NCI-H82 treated with DMSO at 0.1 percent for 48 hours (cell line): Measurements from ENCODE around the gene HAUS7.

ENCODE experiments used
- DNase-seq: peaks from one replicate; lab custom pipeline; 2025; ENCODE audit not compliant: unreplicated experiment; lab: John Stamatoyannopoulos, UW

Gene HAUS7

DNA sequence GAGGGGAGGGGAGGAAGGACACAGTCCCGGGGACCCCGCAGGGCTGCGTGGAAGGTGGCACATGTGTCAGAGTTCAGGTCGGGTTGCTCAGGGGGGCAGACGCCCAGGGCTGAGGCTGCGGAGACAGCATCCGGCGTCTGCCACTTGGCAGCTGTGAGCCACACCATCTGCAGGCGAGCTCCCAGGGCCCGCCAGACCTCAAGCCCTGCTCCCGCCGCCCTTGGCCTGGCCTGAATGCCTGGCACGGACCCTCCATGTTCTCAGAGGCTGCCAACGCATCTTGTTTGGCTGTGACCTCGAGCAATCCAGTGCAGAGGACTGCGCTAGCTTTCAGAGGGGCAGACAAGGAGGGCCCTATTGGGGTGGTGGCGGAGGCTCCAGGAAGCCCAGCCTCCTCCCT is 29.5 kb upstream of the HAUS7 start:
- no peak for DNase-seq

DNA sequence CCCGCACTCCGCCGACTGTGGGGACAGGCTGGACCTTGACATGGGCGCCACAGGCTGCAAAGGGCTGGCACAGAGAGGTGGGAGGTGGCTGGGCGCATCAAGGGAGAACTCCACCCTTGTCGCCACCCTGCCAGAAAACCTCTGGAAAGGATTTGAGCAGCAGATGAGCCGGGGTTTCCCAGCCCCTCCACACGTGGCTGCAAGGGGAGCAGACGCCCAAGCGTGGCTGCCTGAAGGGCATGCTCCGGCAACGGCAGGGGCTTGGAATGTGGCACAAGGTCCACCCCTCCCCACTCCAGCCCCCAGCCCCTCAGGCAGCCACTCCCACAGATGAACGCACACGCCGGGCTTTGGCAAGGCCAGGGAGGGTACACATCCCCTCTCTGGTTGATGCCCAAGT is 29.0 kb upstream of the HAUS7 start:
- no peak for DNase-seq

DNA sequence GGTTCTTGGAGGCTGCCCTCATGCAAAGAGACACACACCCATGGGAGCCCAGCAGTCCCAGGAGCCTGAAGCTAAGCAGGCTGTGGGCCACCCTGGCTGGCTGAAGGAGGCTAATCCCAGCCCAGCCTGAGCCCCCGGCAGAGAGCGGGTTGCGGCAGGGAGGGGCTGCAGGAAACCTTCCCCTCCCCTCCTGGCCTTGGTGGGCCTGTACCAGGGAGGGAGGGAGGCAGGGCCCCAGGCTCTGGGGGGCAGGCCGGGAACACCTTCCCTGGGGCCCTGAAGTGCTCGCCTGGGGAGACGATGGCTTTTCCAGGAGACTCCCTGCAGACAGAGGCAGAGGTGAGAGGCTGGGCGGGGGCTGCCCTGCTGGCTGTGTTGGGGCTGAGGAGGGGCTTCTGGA is 28.1 kb upstream of the HAUS7 start:
- no peak for DNase-seq

DNA sequence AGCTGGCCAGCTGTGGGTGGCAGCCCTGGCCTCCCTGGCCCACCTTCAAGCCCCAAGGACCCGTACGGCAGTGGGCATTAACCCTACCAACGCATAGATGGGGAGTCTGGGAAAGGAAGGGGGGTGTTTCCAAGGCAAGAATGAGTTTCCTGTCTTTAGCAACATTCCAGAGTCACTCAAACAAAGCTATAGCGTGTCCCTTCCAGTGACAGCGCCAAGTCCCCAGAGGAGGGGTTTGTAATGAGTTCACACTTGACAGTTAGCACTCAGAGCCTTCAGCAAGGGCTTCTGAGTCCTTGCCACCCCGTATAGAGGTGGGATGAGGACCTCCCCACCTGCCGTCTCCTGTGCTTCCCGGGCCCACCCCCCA is 26.2 kb upstream of the HAUS7 start:
- DNase-seq: no peak

DNA sequence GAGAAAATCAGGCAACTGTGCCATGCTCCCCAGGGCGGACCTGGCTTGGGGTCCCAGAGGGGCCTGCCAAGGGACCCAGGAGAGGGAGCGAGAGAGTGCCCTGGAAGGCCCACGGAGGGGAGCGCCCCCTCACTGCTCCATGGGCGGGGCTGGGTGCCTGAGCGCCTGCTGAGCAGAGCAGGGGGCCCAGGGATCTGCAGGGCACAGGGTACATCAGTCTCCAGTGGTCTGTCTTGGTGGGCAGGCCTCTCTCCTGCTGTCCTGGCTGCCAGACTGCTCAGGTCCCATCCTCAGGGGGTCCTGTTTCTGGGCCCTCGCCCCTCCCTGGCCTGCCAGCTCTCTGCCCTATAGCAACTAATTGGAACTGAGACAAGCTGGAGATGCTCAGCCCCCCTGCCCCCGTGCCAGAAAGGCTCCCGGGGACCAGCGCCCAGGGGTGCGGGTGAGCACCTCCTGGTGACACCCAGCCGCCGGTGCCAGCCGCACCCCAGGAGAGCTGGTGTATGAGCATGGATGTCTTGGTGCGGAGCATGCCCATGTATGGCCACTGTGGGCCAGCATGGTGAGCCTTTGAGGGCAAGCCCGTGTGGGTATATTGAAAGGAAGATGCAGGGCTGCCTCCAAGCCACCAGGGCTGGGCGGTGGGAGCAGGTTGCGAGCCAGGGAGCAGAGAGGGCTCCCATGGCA is 25.7 kb upstream of the HAUS7 start:
- no peak for DNase-seq

DNA sequence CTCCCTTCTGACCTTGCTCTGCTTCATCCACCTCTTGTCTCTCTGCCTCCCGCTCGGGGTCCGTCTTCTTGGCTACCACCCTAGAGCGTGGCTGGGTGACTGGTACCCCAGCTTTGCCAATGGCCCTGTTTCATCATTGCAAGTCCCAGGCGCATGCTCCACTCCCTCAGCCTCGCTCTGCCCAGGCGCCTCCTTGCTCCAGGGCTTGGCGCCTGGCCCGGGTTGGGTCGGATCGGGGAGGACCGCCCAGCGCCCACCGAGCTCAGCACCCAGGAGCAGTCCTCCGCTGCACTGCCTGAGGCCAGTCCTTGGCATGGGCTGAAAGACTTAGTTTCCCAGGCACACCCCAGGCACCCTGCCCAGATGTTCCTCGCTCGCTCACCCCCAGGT is 25.0 kb upstream of the HAUS7 start:
- DNase-seq: no peak

DNA sequence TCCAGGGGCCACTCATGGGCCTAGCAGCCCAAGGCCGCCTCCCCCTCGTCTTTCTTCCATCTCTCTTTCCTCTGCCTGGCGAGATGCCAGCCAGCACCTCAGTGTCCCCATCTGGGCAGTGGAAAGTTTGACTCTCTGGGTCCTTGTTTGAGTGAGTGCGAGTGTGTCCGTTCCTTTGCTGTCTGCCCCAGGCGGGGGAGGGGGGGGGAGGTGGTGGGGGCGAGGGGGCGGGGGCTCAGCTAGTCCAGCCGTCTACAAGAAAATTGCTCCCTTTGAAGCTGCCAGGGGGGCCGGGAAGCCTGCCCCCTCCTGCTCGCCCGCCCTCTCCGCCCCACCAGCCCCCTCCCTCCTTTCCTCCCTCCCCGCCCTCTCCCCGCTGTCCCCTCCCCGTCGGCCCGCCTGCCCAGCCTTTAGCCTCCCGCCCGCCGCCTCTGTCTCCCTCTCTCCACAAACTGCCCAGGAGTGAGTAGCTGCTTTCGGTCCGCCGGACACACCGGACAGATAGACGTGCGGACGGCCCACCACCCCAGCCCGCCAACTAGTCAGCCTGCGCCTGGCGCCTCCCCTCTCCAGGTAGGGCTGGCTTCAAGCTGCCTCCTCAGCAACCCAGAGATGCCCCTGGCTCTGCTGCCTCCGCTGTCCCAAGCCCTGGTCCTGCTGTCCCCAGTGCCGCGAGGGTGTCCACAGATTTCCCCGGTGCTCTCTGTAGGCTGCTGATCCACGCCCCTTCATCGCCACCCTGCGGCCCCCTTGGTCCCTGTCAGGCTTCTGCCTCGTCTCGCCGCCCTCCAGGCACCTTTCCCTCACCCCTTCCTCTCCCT is 24.4 kb upstream of the HAUS7 start, which contains the start of gene BGN:
TSS of gene BGN (plus strand) at position 440 of the 821 bp plus-strand sequence. CDS start 9,652 bp downstream, outside the sequence.
- no peak for DNase-seq

DNA sequence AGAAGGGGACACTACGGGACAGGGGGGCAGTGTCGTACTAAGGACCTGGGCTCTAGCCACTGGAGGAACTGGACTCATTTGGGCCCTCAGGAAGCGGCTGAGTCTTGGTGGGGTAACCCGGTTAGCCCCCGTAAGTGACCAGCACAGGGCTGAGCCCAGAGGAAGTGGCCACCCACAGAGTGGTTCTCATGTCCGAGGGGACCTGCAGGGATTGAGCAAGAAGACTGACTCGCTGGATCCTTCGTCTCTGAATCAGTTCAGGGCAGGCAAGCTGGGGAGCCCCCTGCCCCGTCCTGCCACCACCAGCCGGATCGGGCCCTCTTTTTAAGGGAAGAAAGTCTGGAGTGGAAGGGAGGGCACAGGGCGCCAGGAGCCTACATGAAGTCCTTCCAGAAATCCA is 23.7 kb upstream of the HAUS7 start:
- no peak for DNase-seq

DNA sequence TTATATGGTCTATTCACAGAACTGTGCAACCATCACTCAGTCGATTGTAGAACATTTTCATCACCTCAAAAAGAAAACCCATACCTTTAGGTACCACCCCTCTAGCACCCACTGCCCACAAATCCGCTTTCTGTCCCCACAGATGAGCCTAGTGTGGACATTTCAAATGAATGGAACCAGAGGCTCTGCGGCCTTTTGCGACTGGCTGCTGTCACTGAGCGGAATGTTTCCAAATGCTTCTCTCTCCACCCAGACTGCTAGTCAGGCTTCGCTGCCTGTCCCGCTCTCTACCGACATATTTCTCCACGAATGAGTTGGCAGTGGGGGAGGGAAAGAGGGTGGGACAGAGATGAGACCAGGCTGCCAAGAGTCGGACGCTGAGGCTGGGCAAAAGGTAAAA is 22.7 kb upstream of the HAUS7 start:
- DNase-seq: no peak

DNA sequence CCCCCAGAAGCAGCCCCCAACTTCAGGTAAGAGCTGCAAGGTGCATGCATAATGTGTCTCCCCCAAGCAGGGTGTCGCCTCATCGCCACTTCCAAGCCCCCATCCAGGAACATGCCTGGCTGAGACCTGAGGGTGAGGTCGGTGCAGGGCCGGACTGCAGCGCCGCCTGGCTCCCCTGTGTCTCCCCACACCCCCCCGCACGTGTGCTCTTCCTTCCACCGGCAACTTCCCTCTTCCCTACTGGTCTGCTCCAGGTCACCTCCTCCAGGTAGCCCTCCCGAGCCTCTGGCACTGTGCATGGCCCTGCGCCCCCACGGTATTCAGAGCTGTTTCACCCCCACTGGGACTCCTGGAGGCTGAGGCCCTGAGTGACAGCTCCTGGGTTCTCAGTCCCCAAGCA is 22.2 kb upstream of the HAUS7 start:
- DNase-seq: no peak

DNA sequence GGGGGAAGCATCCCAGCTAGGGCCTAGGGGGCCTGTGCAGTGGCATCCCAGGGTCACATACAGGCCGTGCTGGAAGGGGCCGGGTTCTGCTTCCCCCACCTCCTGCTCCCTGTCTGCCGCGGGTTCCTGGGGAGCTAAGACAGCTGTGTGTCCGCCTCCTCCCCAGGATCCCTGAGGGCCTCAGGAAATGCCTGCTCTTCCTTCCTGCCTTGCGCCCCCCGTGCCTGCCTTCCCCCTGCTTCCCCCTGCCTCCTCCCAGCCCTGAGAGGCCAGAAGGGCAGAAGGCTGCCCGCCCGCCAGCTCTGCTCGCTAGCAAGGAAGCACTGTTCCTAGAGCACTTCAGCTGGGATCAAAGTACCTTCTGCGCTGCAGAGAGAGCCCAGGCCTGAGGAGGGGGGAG is 21.5 kb upstream of the HAUS7 start:
- DNase-seq: no peak

DNA sequence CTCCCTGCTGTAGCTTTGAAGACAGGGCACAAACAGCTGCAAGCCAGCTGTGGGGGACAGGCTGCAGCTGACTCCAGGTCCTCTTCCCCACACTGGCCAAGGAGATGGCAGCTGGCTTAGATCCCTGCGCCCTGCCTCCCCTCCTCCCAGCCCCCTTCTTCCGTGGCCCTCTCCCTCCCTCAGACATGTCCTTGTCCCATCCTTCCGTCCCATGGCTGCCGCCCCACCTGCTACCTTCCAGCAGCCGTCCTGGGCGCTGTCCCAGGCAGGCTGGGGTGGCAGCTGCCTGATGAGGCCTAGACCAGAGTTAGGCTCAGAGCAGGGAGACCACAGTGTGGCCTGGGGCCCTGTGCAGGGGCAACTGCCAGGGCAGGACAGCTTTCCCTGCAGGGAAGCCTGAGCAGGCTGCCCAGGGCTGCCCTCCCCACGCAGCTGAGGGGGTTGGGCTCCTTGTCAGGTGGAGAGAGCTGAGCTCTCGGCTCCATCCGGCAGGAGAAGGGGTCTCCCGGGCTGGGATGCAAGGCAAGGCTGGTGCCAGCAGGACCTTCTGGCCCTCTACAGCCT is 21.1 kb upstream of the HAUS7 start:
- DNase-seq: no peak

DNA sequence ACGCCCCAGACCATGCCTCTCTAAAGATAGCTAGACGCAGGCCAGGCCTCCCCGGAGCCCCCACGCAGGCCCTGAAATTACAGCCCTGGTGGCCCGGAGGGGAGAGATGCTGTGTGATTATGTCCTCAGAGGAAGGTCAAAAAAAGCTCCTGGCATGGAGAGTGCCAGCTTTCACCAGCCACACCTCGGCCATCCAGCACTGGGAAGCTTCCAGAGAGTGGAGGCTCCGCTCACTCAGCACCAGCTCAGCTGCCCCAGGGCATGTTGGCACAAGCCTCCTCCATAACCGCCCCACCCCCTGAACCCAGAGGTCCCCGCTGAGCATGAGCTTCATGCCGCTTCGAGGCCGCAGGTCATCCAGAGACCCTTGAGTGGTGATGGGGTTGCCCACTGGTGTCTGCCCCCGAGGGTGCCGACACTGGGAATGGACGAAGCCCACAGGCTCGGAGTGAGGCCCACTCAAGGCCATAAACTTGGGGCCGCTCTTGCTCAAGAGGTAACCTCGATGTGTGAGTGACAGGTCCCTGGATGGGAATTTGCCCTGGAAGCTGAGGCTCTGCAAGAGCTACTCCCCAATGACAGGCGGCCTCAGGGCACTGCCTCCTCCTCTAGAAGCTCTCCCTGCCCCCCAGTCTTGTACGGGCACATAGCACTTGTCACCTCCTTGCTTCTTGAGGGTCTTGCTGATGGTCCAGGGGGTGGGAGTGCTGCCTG is 20.0 kb upstream of the HAUS7 start:
- no peak for DNase-seq

DNA sequence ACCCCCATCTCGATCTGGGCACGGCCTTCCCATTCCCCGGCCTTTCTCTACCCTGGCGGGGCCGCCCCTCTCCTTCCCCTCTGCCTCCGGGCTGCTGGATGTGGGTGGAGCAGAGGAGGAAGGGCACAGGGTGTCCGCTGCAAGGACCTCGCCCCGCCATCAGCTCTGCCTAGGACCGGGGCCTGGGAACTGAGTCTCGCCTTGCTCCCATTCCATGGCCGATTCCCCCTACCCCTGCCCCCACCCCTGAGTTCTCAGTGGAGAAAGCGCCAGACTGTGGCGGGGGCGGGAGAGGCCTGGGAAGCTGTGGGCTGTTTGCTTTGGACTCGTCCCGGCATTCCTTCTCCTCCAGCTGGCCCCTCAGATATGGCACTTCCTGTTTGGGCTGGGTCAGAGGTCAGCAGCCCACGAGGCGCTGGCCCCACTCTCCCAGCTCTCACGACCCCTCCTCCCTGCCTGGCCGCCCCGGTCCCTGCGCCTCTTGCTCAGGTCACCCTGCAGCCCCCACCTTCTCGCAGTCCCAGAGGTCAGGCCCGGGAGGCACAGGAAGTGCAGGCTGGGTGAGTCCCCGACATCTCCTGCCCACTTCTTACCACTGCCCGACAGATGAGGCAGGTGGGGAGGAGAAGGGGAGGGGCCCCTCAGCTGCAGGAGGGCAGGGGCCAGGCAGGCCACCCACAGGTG is 18.0 kb upstream of the HAUS7 start:
- DNase-seq: no peak

DNA sequence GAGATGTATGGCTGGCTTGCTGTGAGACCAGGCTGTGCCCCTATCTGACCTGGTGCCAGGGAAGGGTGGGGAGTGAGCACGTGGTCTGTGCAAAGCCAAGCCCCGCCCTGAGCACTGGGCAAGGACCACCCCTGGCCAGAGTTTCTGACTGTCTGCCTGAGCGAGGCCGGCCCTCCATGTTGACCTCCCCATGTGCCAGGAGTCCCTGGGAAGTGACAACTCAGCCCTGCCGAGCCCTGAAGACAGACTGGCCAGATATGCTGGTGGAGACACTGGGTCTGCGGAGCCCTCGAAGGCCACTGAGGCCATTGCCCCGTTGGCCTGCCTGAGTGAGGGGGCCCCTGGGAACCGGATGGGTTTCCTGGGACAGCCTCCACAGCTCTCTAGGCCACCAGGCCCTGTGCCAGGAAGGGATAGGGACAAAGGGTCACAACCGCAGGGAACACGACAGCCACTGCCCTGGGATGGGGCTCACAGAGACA is 17.3 kb upstream of the HAUS7 start:
- DNase-seq: no peak

DNA sequence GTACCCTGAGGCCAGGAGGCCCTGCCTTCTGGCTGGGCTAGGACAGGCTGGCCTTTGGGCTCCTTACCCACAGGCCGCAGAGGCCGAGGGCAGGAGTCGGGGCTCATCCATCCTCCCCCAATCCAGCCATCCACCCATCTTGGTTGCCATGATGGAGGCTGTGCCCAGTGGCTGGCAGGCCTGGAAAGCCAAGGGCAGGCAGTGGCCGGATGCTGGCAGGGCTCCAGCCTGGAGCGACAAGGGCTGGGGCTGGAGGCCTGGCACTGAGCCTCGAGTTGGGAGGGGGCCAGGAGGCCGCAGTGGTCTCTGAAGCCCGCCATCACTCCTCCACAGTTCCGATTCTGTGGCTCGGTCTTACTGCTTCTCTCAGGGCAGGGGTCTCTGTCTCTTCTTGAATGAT is 15.8 kb upstream of the HAUS7 start:
- DNase-seq: no peak

DNA sequence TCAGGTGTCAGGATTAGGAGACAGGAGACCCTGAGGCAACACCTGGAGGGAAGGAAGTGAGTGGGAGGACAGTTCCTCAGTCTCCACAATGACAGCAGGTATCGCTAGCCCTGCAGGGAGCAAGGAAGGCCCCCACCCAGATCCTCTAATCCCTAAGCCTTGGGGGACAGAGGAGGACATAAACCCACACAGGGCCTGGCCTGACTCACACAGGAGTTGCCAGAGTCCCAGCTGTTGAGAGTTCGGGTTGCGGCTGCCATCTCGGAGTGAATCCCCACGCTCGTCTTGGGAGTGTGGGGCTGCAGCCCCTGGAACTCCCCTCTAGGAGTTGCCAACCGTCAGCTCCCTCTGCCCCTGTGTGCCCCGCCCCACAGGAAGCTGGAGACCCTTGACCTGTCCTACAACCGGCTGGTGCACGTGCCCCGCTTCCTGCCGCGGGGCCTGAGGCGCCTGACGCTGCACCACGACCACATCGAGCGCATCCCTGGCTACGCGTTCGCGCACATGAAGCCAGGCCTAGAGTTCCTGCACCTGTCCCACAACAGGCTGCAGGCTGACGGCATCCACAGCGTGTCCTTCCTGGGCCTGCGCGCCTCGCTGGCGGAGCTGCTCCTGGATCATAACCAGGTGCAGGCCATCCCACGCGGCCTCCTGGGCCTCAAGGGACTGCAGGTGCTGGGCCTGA is 15.2 kb upstream of the HAUS7 start:
- DNase-seq: no peak

DNA sequence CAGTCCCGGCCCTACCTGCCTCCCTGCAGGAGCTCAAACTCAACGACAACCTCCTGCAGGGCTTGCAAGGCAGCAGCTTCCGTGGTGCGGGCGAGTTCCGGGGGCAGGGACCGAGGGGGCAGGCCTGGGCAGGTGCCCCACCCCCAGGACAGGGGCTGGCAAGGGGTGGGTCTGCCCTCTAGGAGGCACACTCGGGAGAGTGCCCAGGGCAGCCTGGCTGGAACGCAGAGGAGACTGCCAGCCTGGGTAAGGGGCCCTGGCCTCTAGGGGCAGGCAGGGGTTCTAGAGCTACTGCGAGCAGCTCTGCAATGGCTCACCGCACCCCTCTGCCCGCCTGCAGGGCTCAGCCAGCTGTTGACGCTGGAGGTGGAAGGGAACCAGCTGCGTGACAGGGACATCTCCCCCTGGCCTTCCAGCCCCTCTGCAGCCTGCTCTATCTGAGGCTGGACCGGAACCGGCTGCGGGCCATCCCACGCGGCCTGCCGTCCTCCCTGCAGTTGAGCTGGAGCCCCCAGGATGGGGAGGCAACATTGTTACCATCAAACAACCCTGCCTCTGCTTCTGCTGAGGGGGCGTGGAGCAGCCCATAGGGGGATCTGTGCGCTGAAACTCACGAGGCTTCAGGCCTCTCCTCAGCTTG is 12.1 kb upstream of the HAUS7 start:
- DNase-seq: no peak

DNA sequence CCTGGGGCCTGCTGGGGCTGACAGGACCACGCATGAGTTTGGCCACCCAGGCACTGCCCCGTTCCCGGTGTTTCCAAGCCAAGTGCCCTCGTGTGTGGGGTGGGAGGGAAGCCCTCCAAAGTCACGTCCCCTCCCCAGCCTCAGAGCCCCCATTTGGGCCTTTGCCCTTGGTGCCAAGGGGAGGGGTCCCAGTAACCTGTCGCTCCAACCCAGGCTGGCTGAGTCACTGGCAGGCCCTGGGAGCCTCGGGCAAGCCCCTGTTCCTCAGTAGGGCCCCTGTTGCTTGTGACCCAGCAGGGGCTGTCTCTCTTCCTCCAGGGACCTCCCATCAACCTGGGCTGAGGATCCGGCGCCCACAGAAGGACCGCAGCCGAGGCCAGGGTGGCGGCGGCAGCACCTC is 10.7 kb upstream of the HAUS7 start:
- DNase-seq: no peak

DNA sequence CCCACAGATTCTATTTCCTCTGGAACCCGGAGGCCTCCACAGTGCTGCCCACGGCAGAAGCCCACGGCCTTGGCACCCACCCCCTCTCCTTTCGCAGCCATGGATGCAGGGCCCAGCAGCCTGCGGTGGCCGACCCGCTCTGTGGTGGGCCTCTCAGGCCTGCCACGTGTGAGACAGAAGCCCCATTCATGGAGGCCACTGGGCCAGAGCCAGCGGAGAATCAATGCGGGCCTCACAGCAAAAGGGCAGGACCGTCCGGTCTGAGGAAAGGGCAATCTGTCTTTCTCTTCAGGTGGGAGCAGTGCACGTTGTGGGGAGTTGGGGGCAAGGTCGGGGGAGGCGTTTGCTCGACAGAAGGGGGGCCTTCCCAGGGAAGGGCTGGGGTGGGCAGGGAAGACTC is 8.4 kb upstream of the HAUS7 start:
- DNase-seq: no peak
